Kidney tubule cell (primary cell): ENCODE results near the gene SPATA25.
"Not testable (repeated sequence)": the region's sequence is repeated elsewhere in the genome, so short reads cannot be mapped to it uniquely, and the experiment has no call there.

Source experiments
- DNase-seq: peaks from one replicate; pipeline ENCODE4 v3.0.0-alpha.2; 2018; ENCODE audit warnings: low spot score

Gene SPATA25

GRCh38 chr20:45913116-45913515, 25.7 kb upstream of the SPATA25 start:
- peak; percentile 35 for DNase-seq

DNA sequence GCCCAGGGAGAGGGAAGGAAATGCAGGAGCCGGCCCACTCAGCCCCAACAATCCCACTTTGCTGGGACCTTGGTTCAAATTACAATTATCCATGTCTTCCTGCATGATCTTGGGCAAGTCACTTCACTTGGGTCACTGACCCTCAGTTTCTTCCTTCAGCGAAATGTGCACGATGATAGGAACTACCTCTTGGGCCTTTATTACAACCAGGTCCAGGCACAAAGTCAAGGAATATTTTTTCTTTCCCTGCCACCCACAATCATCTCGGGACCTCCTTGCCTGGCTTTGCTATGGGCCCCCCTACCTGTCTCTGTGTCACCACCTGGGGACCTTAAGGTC, 24.9 kb upstream of the SPATA25 start:
- DNase-seq, result no peak

DNA sequence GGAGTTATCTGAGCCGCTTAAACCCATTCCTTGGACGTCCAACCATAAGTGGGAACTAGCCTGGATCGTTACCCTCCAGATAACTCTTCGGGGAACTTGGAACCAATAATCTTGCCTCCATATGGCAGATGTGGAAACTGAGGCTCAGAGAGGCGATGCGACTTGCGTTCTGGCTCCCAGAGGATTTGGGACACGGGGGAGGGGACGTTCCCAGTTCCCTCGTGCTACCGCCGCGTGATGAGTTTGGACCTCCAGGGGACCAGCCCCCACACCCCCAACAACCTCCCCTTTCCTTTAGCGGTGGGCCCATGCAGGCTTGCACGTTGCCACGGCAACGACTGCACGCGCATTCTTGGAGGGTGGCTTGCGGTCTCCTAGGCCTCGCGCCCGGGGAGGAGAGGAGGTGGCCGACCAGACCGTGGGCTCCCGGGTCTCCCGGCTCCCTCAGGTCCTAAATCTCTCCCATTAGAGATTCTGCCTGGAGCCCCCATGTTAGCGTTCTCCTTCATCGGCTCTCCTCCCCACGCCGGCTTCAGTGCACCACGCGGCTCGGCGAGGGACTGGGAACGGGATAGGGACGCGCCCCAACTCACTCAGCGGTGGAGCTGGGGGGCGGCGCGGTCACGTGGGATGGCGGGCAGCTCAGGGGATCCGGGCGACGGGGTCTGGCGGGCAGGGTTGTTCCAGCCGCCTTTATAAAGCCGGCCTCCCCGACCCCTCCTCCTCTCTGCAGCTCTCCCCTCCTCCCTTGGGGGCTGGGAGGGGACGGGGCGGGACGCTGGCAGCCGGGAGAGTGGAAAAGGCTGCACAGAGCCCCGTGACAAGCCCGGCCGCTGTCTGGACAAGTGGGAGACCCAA, 24.3 kb upstream of the SPATA25 start, which contains the start of gene PLTP:
Gene PLTP (minus strand): TSS at position 670 of the 858 bp plus-strand sequence. CDS start 703 bp downstream, outside the sequence.
- DNase-seq, result peak; percentile 33

- peak; percentile 97 for DNase-seq
Observed at GRCh38 chr20:45910670-45911485, 23.5 kb upstream of the SPATA25 start.

DNA sequence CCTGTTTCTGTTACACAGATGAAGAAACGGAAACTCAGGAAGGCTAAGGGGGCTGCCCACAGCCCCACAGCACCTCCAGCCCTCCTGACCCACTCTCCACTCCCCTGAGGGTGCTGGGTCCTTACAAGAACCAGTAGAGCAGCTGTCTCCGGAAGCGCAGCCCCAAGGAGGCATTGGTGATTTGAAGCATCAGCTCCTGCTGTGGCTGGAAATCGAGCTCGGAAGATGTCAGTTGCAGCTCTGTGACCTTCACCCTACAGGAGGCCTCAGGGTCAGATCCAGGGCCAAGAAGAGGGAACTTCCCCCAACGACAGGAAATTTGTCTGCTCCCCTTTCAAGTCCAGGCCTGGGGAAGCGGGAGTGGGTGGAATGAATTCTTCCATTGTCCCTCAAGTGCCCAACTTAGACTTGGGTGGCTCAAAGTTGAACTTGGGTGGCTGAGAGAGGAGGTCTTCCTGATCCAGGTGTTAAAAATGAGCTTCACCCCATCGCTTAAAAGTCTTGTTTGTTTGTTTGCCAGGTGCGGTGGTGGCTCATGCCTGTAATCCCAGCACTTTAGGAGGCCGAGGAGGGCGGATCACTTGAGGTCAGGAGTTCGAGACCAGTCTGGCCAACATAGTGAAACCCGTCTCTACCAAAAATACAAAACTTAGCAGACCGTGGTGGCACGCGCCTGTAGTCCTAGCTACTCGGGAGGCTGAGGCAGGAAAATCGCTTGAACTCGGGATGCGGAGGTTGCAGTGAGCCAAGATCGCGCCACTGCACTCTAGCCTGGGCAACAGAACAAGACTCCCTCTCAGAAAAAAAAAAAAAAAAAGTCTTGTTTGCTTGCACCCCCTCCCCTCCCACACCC, 22.6 kb upstream of the SPATA25 start:
- no peak for DNase-seq

GRCh38 chr20:45909336-45909808, 21.9 kb upstream of the SPATA25 start:
- DNase-seq, result no peak

DNA sequence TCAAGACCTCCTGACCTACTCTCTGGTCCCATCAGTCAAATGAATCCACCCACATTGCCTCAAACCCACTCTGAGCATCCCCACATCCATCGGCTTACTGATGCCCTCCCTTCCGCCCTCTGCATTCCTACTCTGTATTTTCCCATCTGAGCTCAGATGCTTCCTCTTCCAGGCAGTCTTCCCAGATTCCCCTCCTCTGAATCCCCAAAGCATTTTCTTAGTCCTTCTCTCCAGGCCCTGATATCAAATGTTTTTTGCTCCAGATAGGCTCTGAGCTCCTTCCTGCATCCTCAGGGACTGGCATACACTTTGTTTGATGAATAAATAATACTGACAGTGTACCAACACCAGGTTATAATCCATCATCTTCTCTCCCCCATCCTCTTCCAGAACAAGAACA, 20.7 kb upstream of the SPATA25 start:
- no peak for DNase-seq

- DNase-seq, result no peak
Observed at GRCh38 chr20:45907219-45907948, 20.0 kb upstream of the SPATA25 start.

- peak; percentile 88 for DNase-seq
Observed at GRCh38 chr20:45905505-45906079, 18.2 kb upstream of the SPATA25 start.

DNA sequence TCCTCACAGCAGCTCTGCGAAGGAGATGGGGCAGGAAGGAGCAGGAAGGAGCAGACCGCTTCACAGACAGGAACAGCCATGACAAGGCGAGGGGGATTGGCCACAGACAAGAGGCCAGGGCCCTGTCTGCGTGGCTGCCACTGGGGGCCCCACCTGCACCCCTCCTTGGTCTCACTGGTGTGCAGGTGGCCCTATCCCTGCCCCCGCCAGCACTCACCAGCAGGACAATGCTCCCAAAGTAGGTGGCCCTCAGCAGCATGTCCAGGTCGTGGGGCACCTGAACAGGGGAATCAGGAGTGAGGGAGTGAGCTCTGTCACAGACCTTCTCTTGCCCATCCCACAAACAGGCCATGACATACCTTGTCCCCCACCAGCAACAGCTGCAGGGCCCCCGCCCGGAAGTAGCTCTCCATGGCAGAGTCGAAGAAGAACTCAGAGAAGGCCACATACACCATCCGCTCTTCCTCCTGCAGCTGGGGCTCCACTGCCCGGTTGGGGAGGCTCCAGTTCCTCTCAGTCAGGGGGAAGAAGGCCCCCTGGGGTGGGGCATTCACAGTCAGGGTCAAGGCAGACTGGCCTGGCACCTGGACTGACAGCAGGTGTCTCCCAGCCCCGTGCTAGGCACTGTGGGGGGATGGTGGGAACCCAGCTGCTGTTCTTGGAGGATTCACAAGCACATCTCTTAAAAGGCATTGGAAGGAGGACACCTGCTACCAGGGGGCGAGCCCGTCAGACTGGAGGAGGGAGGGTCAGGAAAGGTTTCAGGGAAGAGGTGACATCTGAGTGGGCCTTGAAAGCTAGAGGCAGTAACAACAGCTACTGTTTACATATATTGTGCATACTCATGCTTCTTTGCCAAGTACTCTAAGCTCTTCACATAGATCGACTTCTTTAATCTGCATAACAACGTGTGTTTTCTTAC, 17.4 kb upstream of the SPATA25 start:
- no peak for DNase-seq

DNA sequence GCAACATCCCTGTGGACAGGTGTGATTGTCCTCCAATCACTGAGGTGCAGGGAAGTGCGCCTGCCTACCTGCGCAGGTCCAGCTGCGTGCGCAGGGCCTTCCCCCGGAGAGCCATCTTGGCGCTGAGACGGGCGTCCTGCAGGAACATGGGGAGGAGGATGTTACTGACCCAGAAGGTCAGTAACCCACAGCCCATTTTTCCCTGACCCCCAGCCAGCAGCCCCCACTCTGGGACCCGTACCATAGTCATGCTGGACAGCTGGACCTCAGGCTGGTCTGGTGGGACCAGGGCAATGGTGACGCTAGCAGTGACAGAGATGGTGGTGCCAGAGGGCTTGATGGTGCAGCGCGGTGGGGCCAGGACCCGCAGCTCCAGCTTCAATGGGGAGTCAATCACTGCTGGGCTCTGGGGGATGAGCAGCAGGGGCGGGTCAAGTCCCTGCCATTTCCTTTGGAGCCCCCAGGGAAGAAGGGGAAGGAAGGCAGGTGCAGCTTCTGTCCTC, 14.8 kb upstream of the SPATA25 start:
- DNase-seq, result no peak

DNA sequence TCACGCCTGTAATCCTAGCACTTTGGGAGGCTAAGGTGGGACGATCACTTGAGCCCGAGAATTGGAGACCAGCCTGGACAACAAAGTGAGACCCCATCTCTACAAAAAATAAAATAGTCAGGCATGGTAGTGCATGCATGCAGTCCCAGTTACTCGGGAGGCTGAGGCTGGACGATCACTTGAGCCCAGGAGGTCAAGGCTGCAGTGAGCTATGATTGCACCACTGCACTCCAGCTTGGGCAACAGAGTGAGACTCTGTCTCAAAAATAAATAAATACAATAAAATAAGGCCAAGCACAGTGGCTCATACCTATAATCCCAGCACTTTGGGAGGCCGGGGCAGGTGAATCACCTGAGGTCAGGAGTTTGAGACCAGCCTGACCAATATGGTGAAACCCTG, 13.9 kb upstream of the SPATA25 start:
- DNase-seq, result not testable (repeated sequence)

GRCh38 chr20:45899046-45899835, 11.8 kb upstream of the SPATA25 start:
- no peak for DNase-seq

DNA sequence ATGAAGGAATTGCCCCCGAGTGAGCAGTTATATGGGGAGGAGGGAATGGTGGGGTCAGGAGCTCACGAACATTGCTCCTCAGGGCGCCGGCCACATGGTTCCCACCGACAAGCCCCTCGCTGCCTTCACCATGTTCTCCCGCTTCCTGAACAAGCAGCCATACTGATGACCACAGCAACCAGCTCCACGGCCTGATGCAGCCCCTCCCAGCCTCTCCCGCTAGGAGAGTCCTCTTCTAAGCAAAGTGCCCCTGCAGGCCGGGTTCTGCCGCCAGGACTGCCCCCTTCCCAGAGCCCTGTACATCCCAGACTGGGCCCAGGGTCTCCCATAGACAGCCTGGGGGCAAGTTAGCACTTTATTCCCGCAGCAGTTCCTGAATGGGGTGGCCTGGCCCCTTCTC, 10.9 kb upstream of the SPATA25 start:
- no peak for DNase-seq

GRCh38 chr20:45897692-45898091, 10.3 kb upstream of the SPATA25 start:
- no peak for DNase-seq

GRCh38 chr20:45897289-45897688, 9.9 kb upstream of the SPATA25 start:
- DNase-seq, result no peak

- DNase-seq, result no peak
Observed at GRCh38 chr20:45896641-45897161, 9.3 kb upstream of the SPATA25 start.

- no peak for DNase-seq
Observed at GRCh38 chr20:45894797-45895196, 7.4 kb upstream of the SPATA25 start.

- DNase-seq, result peak; percentile 24
Observed at GRCh38 chr20:45893831-45894230, 6.4 kb upstream of the SPATA25 start.
